Liver (tissue), 9 donors: ENCODE results near the gene RASSF9. TPM values are rescaled to one million over a fixed set of nuclear protein-coding genes. Genes with fewer than 3 reads are reported as not detected.

Source experiments
- DNase-seq: peaks from one replicate; pipeline ENCODE4 v3.0.0-alpha.2; 2017; ENCODE audit warnings: low spot score
- H3K27ac ChIP-seq, 2 donors: one replicate each; pipeline ENCODE4 v1.7.0; 2013; ENCODE audit warnings: inconsistent platforms in 2 of 2, low read length in 2 of 2, control low read depth in 1 of 2, low read depth in 1 of 2, mild to moderate bottlenecking in 1 of 2
- H3K27me3 ChIP-seq, 4 donors: one replicate each; pipeline versions ENCODE4 v1.6.1 to v1.7.0; 2013; ENCODE audit warnings: low read length in 3 of 4, inconsistent platforms in 1 of 4, mild to moderate bottlenecking in 1 of 4, moderate library complexity in 1 of 4; ENCODE audit not compliant: control insufficient read depth in 4 of 4, insufficient read depth in 4 of 4
- H3K36me3 ChIP-seq, 4 donors: one replicate each; pipeline versions ENCODE4 v1.6.1 to v1.7.0; 2013; ENCODE audit warnings: low read length in 3 of 4, mild to moderate bottlenecking in 3 of 4, low read depth in 1 of 4, moderate library complexity in 1 of 4; ENCODE audit not compliant: control insufficient read depth in 4 of 4, insufficient read depth in 3 of 4
- H3K4me1 ChIP-seq, 4 donors: one replicate each; pipeline versions ENCODE4 v1.6.1 to v1.7.0; 2013; ENCODE audit warnings: low read length in 3 of 4, mild to moderate bottlenecking in 3 of 4, moderate library complexity in 1 of 4; ENCODE audit not compliant: control insufficient read depth in 4 of 4, insufficient read depth in 4 of 4
- H3K4me3 ChIP-seq, 3 donors: one replicate each; pipeline versions ENCODE4 v1.6.1 to v1.7.0; 2013; ENCODE audit warnings: low read length in 3 of 3, control low read depth in 1 of 3, low read depth in 1 of 3, mild to moderate bottlenecking in 1 of 3
- H3K9ac ChIP-seq, 2 donors: one replicate each; pipeline ENCODE4 v1.7.0; 2013; ENCODE audit warnings: low read length in 2 of 2, mild to moderate bottlenecking in 2 of 2, moderate library complexity in 2 of 2, control low read depth in 1 of 2, low read depth in 1 of 2
- H3K9me3 ChIP-seq, 4 donors: one replicate each; pipeline versions ENCODE4 v1.6.1 to v1.7.0; 2013; ENCODE audit warnings: low read length in 3 of 4; ENCODE audit not compliant: control insufficient read depth in 4 of 4
- CTCF ChIP-seq: fragments of 150-350 bp; IDR thresholded peaks from 2 replicates; pipeline ENCODE4 v1.5.1; 2017; ENCODE audit warnings: improper control_type of control experiment, low read depth, low read length; ENCODE audit not compliant: missing input control
- EGR1 ChIP-seq, 2 donors: IDR thresholded peaks; 2 replicates each; pipeline ENCODE4 v1.6.1; 2016 to 2018; ENCODE audit warnings: antibody characterized with exemption in 2 of 2, low read depth in 2 of 2
- FOXA1 ChIP-seq: IDR thresholded peaks from 2 replicates; pipeline ENCODE4 v1.6.1; 2016; ENCODE audit warnings: antibody characterized with exemption
- FOXA2 ChIP-seq: IDR thresholded peaks from 2 replicates; pipeline ENCODE4 v1.6.1; 2016; ENCODE audit warnings: antibody characterized with exemption
- GABPA ChIP-seq, 2 donors: IDR thresholded peaks in 1 of 2; conservative IDR thresholded peaks in 1 of 2; 2 replicates each; pipeline ENCODE4 v1.6.1; 2016; ENCODE audit warnings: antibody characterized with exemption in 2 of 2, mild to moderate bottlenecking in 1 of 2, moderate library complexity in 1 of 2
- HNF4A ChIP-seq, 2 donors: conservative IDR thresholded peaks; 2 replicates each; pipeline ENCODE4 v1.6.1; 2016; ENCODE audit warnings: antibody characterized with exemption in 2 of 2, mild to moderate bottlenecking in 2 of 2
- HNF4G ChIP-seq: IDR thresholded peaks from 2 replicates; pipeline ENCODE4 v1.6.1; 2016; ENCODE audit warnings: antibody characterized with exemption
- JUND ChIP-seq, 2 donors: IDR thresholded peaks; 2 replicates each; pipeline ENCODE4 v1.6.1; 2016; ENCODE audit warnings: antibody characterized with exemption in 2 of 2
- MAX ChIP-seq: IDR thresholded peaks from 2 replicates; pipeline ENCODE4 v1.6.1; 2016; ENCODE audit warnings: antibody characterized with exemption
- NR2F2 ChIP-seq: IDR thresholded peaks from 2 replicates; pipeline ENCODE4 v1.6.1; 2016; ENCODE audit warnings: antibody characterized with exemption
- RAD21 ChIP-seq, 2 donors: IDR thresholded peaks; 2 replicates each; pipeline ENCODE4 v1.6.1; 2016; ENCODE audit warnings: antibody characterized with exemption in 2 of 2, mild to moderate bottlenecking in 2 of 2
- REST ChIP-seq: IDR thresholded peaks from 2 replicates; pipeline ENCODE4 v1.6.1; 2016; ENCODE audit warnings: antibody characterized with exemption, mild to moderate bottlenecking
- RXRA ChIP-seq, 2 donors: IDR thresholded peaks; 2 replicates each; pipeline ENCODE4 v1.6.1; 2017 to 2018; ENCODE audit warnings: antibody characterized with exemption in 2 of 2, mild to moderate bottlenecking in 1 of 2
- SP1 ChIP-seq: IDR thresholded peaks from 2 replicates; pipeline ENCODE4 v1.6.1; 2018; ENCODE audit warnings: antibody characterized with exemption, mild to moderate bottlenecking
- TAF1 ChIP-seq: conservative IDR thresholded peaks from 2 replicates; pipeline ENCODE4 v1.6.1; 2016; ENCODE audit warnings: antibody characterized with exemption, mild to moderate bottlenecking
- YY1 ChIP-seq: IDR thresholded peaks from 2 replicates; pipeline ENCODE4 v1.6.1; 2016; ENCODE audit warnings: antibody characterized with exemption, mild to moderate bottlenecking
- ZBTB33 ChIP-seq: IDR thresholded peaks from 2 replicates; pipeline ENCODE4 v1.6.1; 2016; ENCODE audit warnings: antibody characterized with exemption
- WGBS: extraction: QIAGEN DNeasy Blood & Tissue Kit; methylation state at CpG from one replicate; pipeline ENCODE4 v1.1.7; 2013; 5-methylcytosine and 5-hydroxymethylcytosine counted together
- polyA plus RNA-seq, 2 donors: library from polyadenylated mRNA; stranded (reverse) in 1 of 2; unstranded in 1 of 2; fragments of 200-250 nt in 1 of 2; fragments of >200 nt in 1 of 2; fragmentation: Nextera tagmentation in 1 of 2; extraction: Ambion mirVana in 1 of 2; gene quantifications; one replicate each; pipeline versions ENCODE4 v1.2.1 to v1.2.3, GENCODE V29; 2013 to 2015
- total RNA-seq, 2 donors: library from RNA; depleted of rRNA; stranded (reverse); fragments of >200 nt; gene quantifications; one replicate each; pipeline ENCODE4 v1.2.3, GENCODE V29; 2014
- TF ChIP-seq, protein P1 (sequence below): IDR thresholded peaks from 2 replicates; pipeline ENCODE4 v1.6.1; 2016; ENCODE audit warnings: antibody characterized with exemption
- donor health status: healthy.
- donor health status: healthy.
- donor health status: healthy.
- donor health status: healthy.
- donor health status: healthy.

Gene RASSF9
- total and polyA plus RNA-seq, 4 donors: 0.33 to 1.0 (median 0.59) TPM

DNA sequence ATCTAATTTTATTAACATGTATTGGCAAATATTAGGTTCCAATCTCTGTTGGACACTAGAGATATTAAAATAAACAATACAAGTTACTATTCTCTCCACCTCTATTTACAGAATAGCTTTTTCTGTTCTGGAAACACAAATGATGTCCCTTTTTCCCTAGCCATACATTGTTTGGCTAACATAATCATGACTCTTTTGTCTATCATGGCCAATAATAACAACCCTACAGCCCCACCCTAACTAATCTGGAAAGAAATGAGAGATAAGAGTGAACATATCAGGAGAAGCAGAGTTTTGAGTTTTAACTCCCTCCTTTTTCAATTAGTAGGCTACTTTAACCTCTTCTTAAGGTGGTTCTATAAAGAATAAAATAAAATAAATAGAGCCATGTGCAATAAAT is 40.2 kb downstream of the RASSF9 start:
- DNase-seq: no peak
- H3K4me1 ChIP-seq: no peaks in the 10 kb centered on the region
- H3K4me3 ChIP-seq: no peak overlapping the region
- no peak for TF ChIP-seq HNF4G
- no peak for TF ChIP-seq REST
- no peak for TF ChIP-seq GABPA (IDR thresholded peaks at IDR 0.05 in 1 of 2, conservative IDR thresholded peaks at IDR 0.05 in 1 of 2)
- TF ChIP-seq FOXA2: no peak
- TF ChIP-seq ZBTB33: no peak
- TF ChIP-seq EGR1 (IDR thresholded peaks at IDR 0.05; ENCODE audit: low read depth in 2 of 2): no peak
- no peak for TF ChIP-seq RXRA (IDR thresholded peaks at IDR 0.05)
- TF ChIP-seq RAD21 (IDR thresholded peaks at IDR 0.05): no peak
- no peak for TF ChIP-seq FOXA1
- no peak for TF ChIP-seq JUND (IDR thresholded peaks at IDR 0.05)
- TF ChIP-seq TAF1: no peak
- TF ChIP-seq NR2F2: no peak
- TF ChIP-seq CTCF: no peak
- TF ChIP-seq SP1: no peak
- TF ChIP-seq MAX: no peak
- no peak for TF ChIP-seq YY1
- TF ChIP-seq, protein P1, sequence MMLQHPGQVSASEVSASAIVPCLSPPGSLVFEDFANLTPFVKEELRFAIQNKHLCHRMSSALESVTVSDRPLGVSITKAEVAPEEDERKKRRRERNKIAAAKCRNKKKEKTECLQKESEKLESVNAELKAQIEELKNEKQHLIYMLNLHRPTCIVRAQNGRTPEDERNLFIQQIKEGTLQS: no peak
- no peak for TF ChIP-seq HNF4A (conservative IDR thresholded peaks at IDR 0.05)
- H3K9me3 ChIP-seq: no peaks in the 10 kb centered on the region
- no peak overlapping the region for H3K9ac ChIP-seq
- H3K27ac ChIP-seq: no peak overlapping the region
- H3K27me3 ChIP-seq: no peaks in the 10 kb centered on the region
- H3K36me3 ChIP-seq: no peaks in the 10 kb centered on the region

DNA sequence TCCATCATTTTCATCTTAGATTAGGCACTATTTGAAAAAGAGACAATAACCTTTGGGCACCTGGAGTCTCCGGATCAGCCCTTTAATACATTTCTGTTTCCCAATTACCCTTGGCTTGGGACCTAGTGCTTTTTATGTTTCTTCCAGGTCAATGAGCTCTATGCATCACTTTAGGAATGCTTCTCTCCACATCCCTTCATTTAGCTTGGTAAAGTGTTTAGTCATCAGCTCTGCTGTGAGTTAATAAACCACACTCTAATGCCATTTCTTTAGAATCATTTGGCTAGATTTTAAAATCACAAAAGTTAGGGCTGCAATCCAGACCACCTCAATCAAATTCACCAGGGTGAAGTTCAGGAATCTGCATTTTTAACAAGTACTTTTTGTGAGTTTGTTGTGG is 41.7 kb downstream of the RASSF9 start:
- 78% methylated on average over 1 of the region's 1 CpG for WGBS
- Histone ChIP-seq H3K9ac (no peak overlapping the region), H3K27ac (no peak overlapping the region), H3K36me3 (no peaks in the 10 kb centered on the region), H3K4me1 (no peaks in the 10 kb centered on the region), H3K27me3 (no peaks in the 10 kb centered on the region), H3K9me3 (no peaks in the 10 kb centered on the region), H3K4me3 (no peak overlapping the region)
- DNase-seq: no peak
- no peak for TF ChIP-seq EGR1 (IDR thresholded peaks at IDR 0.05; ENCODE audit: low read depth in 2 of 2)
- TF ChIP-seq MAX: no peak
- TF ChIP-seq FOXA1: no peak
- TF ChIP-seq HNF4G: no peak
- TF ChIP-seq SP1: no peak
- TF ChIP-seq RAD21 (IDR thresholded peaks at IDR 0.05): no peak
- TF ChIP-seq RXRA (IDR thresholded peaks at IDR 0.05): no peak
- no peak for TF ChIP-seq GABPA (IDR thresholded peaks at IDR 0.05 in 1 of 2, conservative IDR thresholded peaks at IDR 0.05 in 1 of 2)
